IMR-90 (cell line): ENCODE data around the gene GRIFIN. TPM values are rescaled to one million over a fixed set of nuclear protein-coding genes. Genes with fewer than 3 reads are reported as not detected.

ENCODE experiments used
- ATAC-seq: fragments of 200-7000 bp; cut with Tn5 transposase; 2 replicates; pipeline ENCODE4 v1.9.1; 2020; ENCODE audit warnings: low read depth, mild to moderate bottlenecking, moderate library complexity
- BruUV-seq: library from RNA; stranded (reverse); fragments of 400-500 nt; replicated peaks from 2 replicates; lab custom pipeline; 2021; lab: Mats Ljungman, UMichigan
- CTCF ChIA-PET: fragments of 300-600 bp; formaldehyde crosslinking; extraction: SDS; loops from one replicate; lab custom pipeline; 2021; ENCODE audit warnings: antibody characterized with exemption; lab: Yijun Ruan, JAX
- POLR2A ChIA-PET: fragments of 300-600 bp; sonication (Branson Sonifier 250); formaldehyde crosslinking; loops from one replicate; lab custom pipeline; 2022; ENCODE audit warnings: antibody characterized with exemption; ENCODE audit not compliant: unreplicated experiment; lab: Charles Lee
- DNase-seq: peaks from one replicate; pipeline ENCODE4 v3.0.0; 2013
- H2AFZ ChIP-seq: replicated peaks from 2 replicates; pipeline ENCODE3; 2013; ENCODE audit warnings: low read length, mild to moderate bottlenecking; ENCODE audit not compliant: poor library complexity
- H2AK5ac ChIP-seq: 2 replicates; pipeline ENCODE4 v1.6.1; 2013; ENCODE audit warnings: low read depth, low read length, inconsistent platforms
- H2AK9ac ChIP-seq: replicated peaks from 2 replicates; pipeline ENCODE3; 2013; ENCODE audit warnings: mild to moderate bottlenecking, low read depth, low read length, moderate library complexity; ENCODE audit not compliant: poor library complexity
- H2BK120ac ChIP-seq: 2 replicates; pipeline ENCODE4 v1.6.1; 2013; ENCODE audit warnings: low read depth, low read length, inconsistent platforms
- H2BK15ac ChIP-seq: 3 replicates; pipeline ENCODE4 v1.6.1; 2013; ENCODE audit warnings: low read depth, low read length, inconsistent platforms
- H2BK20ac ChIP-seq: 2 replicates; pipeline ENCODE4 v1.6.1; 2013; ENCODE audit warnings: low read depth, mild to moderate bottlenecking, inconsistent platforms, low read length, moderate library complexity
- H2BK5ac ChIP-seq: 2 replicates; pipeline ENCODE4 v1.6.1; 2013; ENCODE audit warnings: mild to moderate bottlenecking, low read depth, low read length, inconsistent platforms; ENCODE audit not compliant: poor library complexity, severe bottlenecking
- H3K14ac ChIP-seq: replicated peaks from 2 replicates; pipeline ENCODE4 v1.6.1; 2013; ENCODE audit warnings: low read depth, low read length, inconsistent platforms
- H3K18ac ChIP-seq: 2 replicates; pipeline ENCODE4 v1.6.1; 2013; ENCODE audit warnings: low read depth, low read length, control low read depth
- H3K23ac ChIP-seq: 2 replicates; pipeline ENCODE4 v1.6.1; 2013; ENCODE audit warnings: low read depth, low read length, inconsistent platforms
- H3K27ac ChIP-seq: 2 replicates; pipeline ENCODE4 v1.5.1; 2013; ENCODE audit warnings: mild to moderate bottlenecking, control low read depth, low read length; ENCODE audit not compliant: insufficient read depth
- H3K27me3 ChIP-seq: 2 replicates; pipeline ENCODE4 v1.6.1; 2013; ENCODE audit warnings: low read length; ENCODE audit not compliant: control insufficient read depth, insufficient read depth
- H3K36me3 ChIP-seq: 2 replicates; pipeline ENCODE4 v1.6.1; 2013; ENCODE audit warnings: low read length, mixed read lengths; ENCODE audit not compliant: control insufficient read depth, insufficient read depth
- H3K4ac ChIP-seq: 2 replicates; pipeline ENCODE4 v1.6.1; 2013; ENCODE audit warnings: low read depth, low read length, inconsistent platforms
- H3K4me1 ChIP-seq: 2 replicates; pipeline ENCODE4 v1.6.1; 2013; ENCODE audit warnings: low read length, mixed read lengths; ENCODE audit not compliant: control insufficient read depth, insufficient read depth
- H3K4me2 ChIP-seq: 2 replicates; pipeline ENCODE4 v1.6.1; 2013; ENCODE audit warnings: low read depth, mild to moderate bottlenecking, control low read depth, low read length, moderate library complexity
- H3K4me3 ChIP-seq: 2 replicates; pipeline ENCODE4 v1.5.1; 2013; ENCODE audit warnings: low read depth, mild to moderate bottlenecking, control low read depth, low read length, moderate library complexity; ENCODE audit not compliant: insufficient read depth
- H3K56ac ChIP-seq: 2 replicates; pipeline ENCODE4 v1.6.1; 2013; ENCODE audit warnings: low read length, inconsistent platforms; ENCODE audit not compliant: insufficient read depth; ENCODE audit errors: extremely low read depth
- H3K79me1 ChIP-seq, 2 experiments: 2 replicates each; pipeline ENCODE4 v1.6.1; 2013; ENCODE audit warnings: low read length in 2 of 2, inconsistent platforms in 1 of 2, low read depth in 1 of 2
- H3K9ac ChIP-seq: 2 replicates; pipeline ENCODE4 v1.6.1; 2013; ENCODE audit warnings: low read depth, low read length, control low read depth
- H3K9me1 ChIP-seq: 2 replicates; pipeline ENCODE4 v1.6.1; 2013; ENCODE audit warnings: low read length, inconsistent platforms; ENCODE audit not compliant: insufficient read depth
- H3K9me3 ChIP-seq: 2 replicates; pipeline ENCODE4 v1.6.1; 2013; ENCODE audit warnings: low read length; ENCODE audit not compliant: control insufficient read depth, insufficient read depth
- H4K20me1 ChIP-seq: 2 replicates; pipeline ENCODE4 v1.6.1; 2013; ENCODE audit warnings: low read length, inconsistent platforms; ENCODE audit not compliant: insufficient read depth
- H4K5ac ChIP-seq: 2 replicates; pipeline ENCODE4 v1.6.1; 2013; ENCODE audit warnings: mild to moderate bottlenecking, low read depth, low read length, control low read depth
- H4K8ac ChIP-seq, 2 experiments: 2 replicates each; pipeline ENCODE4 v1.6.1; 2013; ENCODE audit warnings: low read depth in 2 of 2, low read length in 2 of 2, control low read depth in 1 of 2, inconsistent platforms in 1 of 2
- H4K91ac ChIP-seq: 2 replicates; pipeline ENCODE4 v1.6.1; 2013; ENCODE audit warnings: low read depth, low read length, inconsistent platforms; ENCODE audit not compliant: insufficient read depth
- CEBPB ChIP-seq: IDR thresholded peaks from 2 replicates; pipeline ENCODE4 v1.6.1; 2012; ENCODE audit warnings: low read depth, low read length, improper control_type of control experiment
- CHD1 ChIP-seq: IDR thresholded peaks from 2 replicates; pipeline ENCODE4 v1.6.1; 2012; ENCODE audit warnings: low read depth, low read length, improper control_type of control experiment
- CTCF ChIP-seq: conservative IDR thresholded peaks from 2 replicates; pipeline ENCODE4 v1.5.1; 2012; ENCODE audit warnings: mild to moderate bottlenecking, low read depth, low read length, improper control_type of control experiment
- ELK1 ChIP-seq: fragments of 150-350 bp; IDR thresholded peaks from 2 replicates; pipeline ENCODE4 v1.6.1; 2016; ENCODE audit warnings: low read depth, mild to moderate bottlenecking, low read length, moderate library complexity, borderline replicate concordance
- FOS ChIP-seq: fragments of 150-350 bp; IDR thresholded peaks from 2 replicates; pipeline ENCODE4 v1.6.1; 2016; ENCODE audit warnings: low read depth, low read length
- MAFK ChIP-seq: IDR thresholded peaks from 2 replicates; pipeline ENCODE4 v1.6.1; 2012; ENCODE audit warnings: low read depth, low read length, improper control_type of control experiment
- MAZ ChIP-seq: IDR thresholded peaks from 2 replicates; pipeline ENCODE4 v1.6.1; 2012; ENCODE audit warnings: low read depth, mild to moderate bottlenecking, low read length, improper control_type of control experiment, moderate library complexity, borderline replicate concordance
- NFE2L2 ChIP-seq: fragments of 150-350 bp; IDR thresholded peaks from 2 replicates; pipeline ENCODE4 v1.6.1; 2016; ENCODE audit warnings: low read depth, mild to moderate bottlenecking, low read length
- POLR2A ChIP-seq: IDR thresholded peaks from 2 replicates; pipeline ENCODE4 v1.6.1; 2012; ENCODE audit warnings: mild to moderate bottlenecking, low read depth, low read length
- RAD21 ChIP-seq: IDR thresholded peaks from 2 replicates; pipeline ENCODE4 v1.6.1; 2012; ENCODE audit warnings: low read length, improper control_type of control experiment
- RCOR1 ChIP-seq: IDR thresholded peaks from 2 replicates; pipeline ENCODE4 v1.6.1; 2012; ENCODE audit warnings: mild to moderate bottlenecking, low read length, improper control_type of control experiment; ENCODE audit not compliant: insufficient replicate concordance
- RFX5 ChIP-seq: IDR thresholded peaks from 2 replicates; pipeline ENCODE4 v1.8.0; 2012; ENCODE audit warnings: low read depth, mild to moderate bottlenecking, low read length, moderate library complexity
- SMC3 ChIP-seq: fragments of 150-350 bp; IDR thresholded peaks from 2 replicates; pipeline ENCODE4 v1.6.1; 2016; ENCODE audit warnings: low read depth, mild to moderate bottlenecking, antibody characterized with exemption, low read length, moderate library complexity
- USF2 ChIP-seq: fragments of 150-350 bp; IDR thresholded peaks from 2 replicates; pipeline ENCODE4 v1.6.1; 2017; ENCODE audit warnings: mild to moderate bottlenecking, antibody characterized with exemption, low read length, low read depth
- WGBS, 2 experiments: methylation state at CpG; one replicate each; pipeline versions ENCODE4 v1.1.5 to v1.1.7; 2013; ENCODE audit warnings: missing lambda C conversion rate in 2 of 2; ENCODE audit not compliant: insufficient read length in 1 of 2; ENCODE audit errors: extremely low coverage in 2 of 2; 5-methylcytosine and 5-hydroxymethylcytosine counted together
- dilution Hi-C: fragments of 300-500 bp; cut with HindIII; formaldehyde crosslinking; loops from one replicate; pipeline ENCODE4 v1.14.3; 2018; ENCODE audit warnings: low sequenced_read_pairs; ENCODE audit not compliant: unreplicated experiment
- in situ Hi-C: fragments of 300-500 bp; cut with MboI; formaldehyde crosslinking; loops from 3 replicates; pipeline ENCODE4 v1.14.3; 2019; ENCODE audit warnings: low sequenced_read_pairs, inconsistent platforms, mixed read lengths
- intact Hi-C: fragments of 100-400 bp; cut with micrococcal nuclease; formaldehyde crosslinking; loops from 2 replicates; pipeline ENCODE4 v1.10.0; 2022
- polyA plus RNA-seq, 3 experiments: library from polyadenylated mRNA; depleted of rRNA; stranded (reverse); fragments of >200 nt; gene quantifications; 2 replicates each; pipeline ENCODE4 v1.2.3, GENCODE V29; 2012; ENCODE audit warnings: low replicate concordance in 1 of 3
- total RNA-seq: library from RNA; depleted of rRNA; stranded (reverse); fragments of >200 nt; gene quantifications from 2 replicates; pipeline ENCODE4 v1.2.3, GENCODE V29; 2012

Gene GRIFIN
- total and polyA plus RNA-seq, 2 of the 4 experiments (the other 2 are of a cell fraction), result not detected

GRCh38 chr7:2470204-2471021 lies 5.8 kb downstream of the GRIFIN start:
- intact Hi-C loops (loop anchor here (2.0 to 10.0 kb wide), 3 partner anchors 66 to 684 kb away; no protein-coding TSS in a partner anchor), in situ Hi-C loops (no loop called here), dilution Hi-C loops (no loop called here)
- Histone ChIP-seq H3K18ac (no peak overlapping the region), H4K8ac (no peak overlapping the region), H2BK15ac (no peak overlapping the region), H3K9me3 (no peaks in the 10 kb centered on the region), H3K4me2 (no peak overlapping the region), H3K36me3 (no peaks in the 10 kb centered on the region), H2BK120ac (no peak overlapping the region), H2BK20ac (no peak overlapping the region), H3K79me1 (no peaks in the 10 kb centered on the region), H2AK5ac (no peak overlapping the region; the same call in 1 of the 2 replicates), H3K4me1 (peaks cover 6% of the 10 kb centered on the region; the same call in 1 of the 2 replicates), H3K9me1 (no peaks in the 10 kb centered on the region), H3K23ac (no peak overlapping the region), H4K91ac (no peak overlapping the region), H3K4ac (no peak overlapping the region), H3K56ac (no peak overlapping the region), H3K27ac (no peak overlapping the region), H2AFZ (peak overlapping the region; percentile 58), H2AK9ac (peak overlapping the region; percentile 69), H2BK5ac (no peak overlapping the region), H4K5ac (no peak overlapping the region), H3K27me3 (peaks cover 3% of the 10 kb centered on the region; the same call in 1 of the 2 replicates), H4K20me1 (no peaks in the 10 kb centered on the region), H3K14ac (no peak overlapping the region), H3K4me3 (no peak overlapping the region), H3K9ac (no peak overlapping the region)
- no peak for ATAC-seq
- ChIA-PET POLR2A (no interaction called here), CTCF (interaction anchor here (0.6 to 2.6 kb wide), 3 partner anchors 17 to 39 kb away, joined by 3 to 20 read pairs (median 4); no protein-coding TSS in a partner anchor)
- 80% methylated on average over 1 of the region's 19 CpGs; no CpG with 5 or more reads in 1 of the 2 experiments for WGBS, 2 experiments
- no TSS peak for BruUV-seq
- no peak for DNase-seq
- TF ChIP-seq CTCF (no peak), CEBPB (no peak), USF2 (no peak), MAFK (no peak), NFE2L2 (no peak), RCOR1 (no peak), POLR2A (no peak), CHD1 (no peak), RFX5 (no peak), FOS (no peak), SMC3 (no peak), ELK1 (no peak), MAZ (no peak), RAD21 (no peak)
